Keratinocyte (primary cell): ENCODE results near the gene MOB1B. TPM values are rescaled to one million over a fixed set of nuclear protein-coding genes. Genes with fewer than 3 reads are reported as not detected.

Source experiments
- DNase-seq: peaks from one replicate; pipeline ENCODE4 v3.0.0-alpha.2; 2011; ENCODE audit warnings: low read depth, missing footprints, low spot score
- FAIRE-seq: peaks from 2 replicates; lab custom pipeline; 2011; peaks lifted over from hg19 to GRCh38; lab: Jason Lieb, UNC
- H2AFZ ChIP-seq: 2 replicates; pipeline ENCODE4 v1.6.0; 2012; ENCODE audit warnings: low read length, control low read depth, inconsistent platforms; ENCODE audit not compliant: control insufficient read depth
- H3K27ac ChIP-seq: 2 replicates; pipeline ENCODE4 v1.5.1; 2011; ENCODE audit warnings: low read length; ENCODE audit not compliant: control insufficient read depth, insufficient read depth
- H3K27me3 ChIP-seq: 3 replicates; pipeline ENCODE4 v1.6.0; 2011; ENCODE audit warnings: low read length; ENCODE audit not compliant: control insufficient read depth, insufficient read depth; ENCODE audit errors: extremely low read depth
- H3K36me3 ChIP-seq, 2 experiments: 2 replicates in 1 of 2; 3 replicates in 1 of 2; pipeline ENCODE4 v1.5.1; 2011; ENCODE audit warnings: low read length in 2 of 2, mild to moderate bottlenecking in 1 of 2; ENCODE audit not compliant: control insufficient read depth in 2 of 2, insufficient read depth in 2 of 2; ENCODE audit errors: extremely low read depth in 1 of 2
- H3K4me1 ChIP-seq: 3 replicates; pipeline ENCODE4 v1.5.1; 2011; ENCODE audit warnings: low read length; ENCODE audit not compliant: control insufficient read depth, insufficient read depth; ENCODE audit errors: extremely low read depth
- H3K4me2 ChIP-seq: 3 replicates; pipeline ENCODE4 v1.6.0; 2011; ENCODE audit warnings: low read depth, low read length; ENCODE audit not compliant: control insufficient read depth, insufficient read depth; ENCODE audit errors: extremely low read depth
- H3K4me3 ChIP-seq, 3 experiments: fragments of 200-600 bp in 1 of 3; sonication (generic) in 1 of 3; 2 replicates in 2 of 3; 3 replicates in 1 of 3; pipeline ENCODE4 v1.5.1; 2011 to 2016; ENCODE audit warnings: low read length in 3 of 3, mild to moderate bottlenecking in 3 of 3, control low read depth in 2 of 3, inconsistent platforms in 1 of 3, low read depth in 1 of 3, mixed read lengths in 1 of 3, mixed run types in 1 of 3, moderate library complexity in 1 of 3; ENCODE audit not compliant: control insufficient read depth in 2 of 3, insufficient read depth in 2 of 3; ENCODE audit errors: extremely low read depth in 1 of 3
- H3K79me2 ChIP-seq: 2 replicates; pipeline ENCODE4 v1.6.0; 2012; ENCODE audit warnings: low read length; ENCODE audit not compliant: control insufficient read depth, insufficient read depth
- H3K9ac ChIP-seq: 3 replicates; pipeline ENCODE4 v1.6.0; 2011; ENCODE audit warnings: low read length; ENCODE audit not compliant: control insufficient read depth, insufficient read depth; ENCODE audit errors: extremely low read depth
- H3K9me1 ChIP-seq: 3 replicates; pipeline ENCODE4 v1.6.0; 2011; ENCODE audit warnings: low read length; ENCODE audit not compliant: control insufficient read depth, insufficient read depth; ENCODE audit errors: extremely low read depth
- H3K9me3 ChIP-seq: 2 replicates; pipeline ENCODE4 v1.5.1; 2012; ENCODE audit warnings: low read depth, low read length; ENCODE audit not compliant: control insufficient read depth
- H4K20me1 ChIP-seq: 3 replicates; pipeline ENCODE4 v1.6.0; 2011; ENCODE audit warnings: low read length; ENCODE audit not compliant: control insufficient read depth, insufficient read depth; ENCODE audit errors: extremely low read depth
- EZH2 ChIP-seq: IDR thresholded peaks from one replicate; pipeline ENCODE4 v1.6.1; 2012; ENCODE audit warnings: inconsistent platforms, mild to moderate bottlenecking, low read length, moderate library complexity
- dilution Hi-C: fragments of 300-500 bp; cut with MboI; formaldehyde crosslinking; loops from one replicate; pipeline ENCODE4 v1.7.0; 2020; ENCODE audit warnings: low sequenced_read_pairs; ENCODE audit not compliant: extremely low pct_ligation_motif_present
- polyA plus RNA-seq, 5 experiments: library from polyadenylated mRNA; depleted of rRNA in 3 of 5; stranded (reverse) in 3 of 5; stranded (forward) in 1 of 5; unstranded in 1 of 5; fragments of >200 nt; gene quantifications; 1 replicate in 1 of 5; 2 replicates in 3 of 5; 3 replicates in 1 of 5; pipeline versions ENCODE4 v1.2.1 to v1.2.3, GENCODE V29; 2011 to 2012; ENCODE audit warnings: missing spikeins in 2 of 5, low read depth in 1 of 5, low replicate concordance in 1 of 5
- TF ChIP-seq, protein P1 (sequence below), 3 experiments: IDR thresholded peaks in 1 of 3; conservative IDR thresholded peaks in 1 of 3; optimal IDR thresholded peaks in 1 of 3; 2 replicates in 2 of 3; 3 replicates in 1 of 3; pipeline versions ENCODE3 to v1.5.1; 2011; ENCODE audit warnings: low read length in 3 of 3, mild to moderate bottlenecking in 3 of 3, moderate library complexity in 2 of 3, control low read depth in 1 of 3, inconsistent platforms in 1 of 3; ENCODE audit not compliant: insufficient read depth in 2 of 3; ENCODE audit errors: extremely low read depth in 1 of 3

MOB1B gene
- polyA plus RNA-seq, 1 donor (not counting 4 experiments of a cell fraction or from before 2014, with no cell fraction given), result 15.6 TPM

DNA sequence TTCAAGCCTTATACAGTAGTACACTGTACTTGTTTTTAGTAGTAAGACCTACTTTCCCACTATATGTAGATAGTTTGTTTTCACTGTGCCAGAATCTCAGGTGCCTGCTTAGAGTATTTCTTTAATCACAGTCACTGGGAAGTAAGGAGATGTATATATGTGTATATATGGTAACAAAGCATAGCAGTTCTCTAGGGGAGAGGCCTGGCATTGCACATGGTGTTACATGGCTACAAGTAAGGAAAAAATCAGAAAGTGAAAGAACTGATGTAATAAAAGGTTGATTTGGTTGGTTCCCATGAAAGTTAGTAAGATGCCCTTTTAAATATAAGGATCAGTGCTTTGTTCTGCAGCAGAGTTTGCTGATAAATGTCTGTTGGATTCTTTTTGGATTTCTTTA, 81.9 kb downstream of the MOB1B start:
- Histone ChIP-seq H3K4me2 (no peak overlapping the region), H3K4me1 (no peaks in the 10 kb centered on the region), H3K27ac (no peak overlapping the region), H4K20me1 (no peaks in the 10 kb centered on the region), H3K9me1 (no peaks in the 10 kb centered on the region), H3K9me3 (no peaks in the 10 kb centered on the region), H3K9ac (no peak overlapping the region), H3K79me2 (no peaks in the 10 kb centered on the region), H3K36me3 (no peaks in the 10 kb centered on the region), H3K27me3 (no peaks in the 10 kb centered on the region), H3K4me3 (no peak overlapping the region), H2AFZ (no peak overlapping the region)
- TF ChIP-seq EZH2, result no peak
- TF ChIP-seq, protein P1, sequence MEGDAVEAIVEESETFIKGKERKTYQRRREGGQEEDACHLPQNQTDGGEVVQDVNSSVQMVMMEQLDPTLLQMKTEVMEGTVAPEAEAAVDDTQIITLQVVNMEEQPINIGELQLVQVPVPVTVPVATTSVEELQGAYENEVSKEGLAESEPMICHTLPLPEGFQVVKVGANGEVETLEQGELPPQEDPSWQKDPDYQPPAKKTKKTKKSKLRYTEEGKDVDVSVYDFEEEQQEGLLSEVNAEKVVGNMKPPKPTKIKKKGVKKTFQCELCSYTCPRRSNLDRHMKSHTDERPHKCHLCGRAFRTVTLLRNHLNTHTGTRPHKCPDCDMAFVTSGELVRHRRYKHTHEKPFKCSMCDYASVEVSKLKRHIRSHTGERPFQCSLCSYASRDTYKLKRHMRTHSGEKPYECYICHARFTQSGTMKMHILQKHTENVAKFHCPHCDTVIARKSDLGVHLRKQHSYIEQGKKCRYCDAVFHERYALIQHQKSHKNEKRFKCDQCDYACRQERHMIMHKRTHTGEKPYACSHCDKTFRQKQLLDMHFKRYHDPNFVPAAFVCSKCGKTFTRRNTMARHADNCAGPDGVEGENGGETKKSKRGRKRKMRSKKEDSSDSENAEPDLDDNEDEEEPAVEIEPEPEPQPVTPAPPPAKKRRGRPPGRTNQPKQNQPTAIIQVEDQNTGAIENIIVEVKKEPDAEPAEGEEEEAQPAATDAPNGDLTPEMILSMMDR (optimal IDR thresholded peaks at IDR 0.05 in 1 of 3, IDR thresholded peaks at IDR 0.05 in 1 of 3, conservative IDR thresholded peaks at IDR 0.05 in 1 of 3; ENCODE audit: extremely low read depth in 1 of 3, insufficient read depth in 2 of 3, low read length in 3 of 3), result no peak
- dilution Hi-C loops, result no loop called here
- no peak for DNase-seq
- no peak for FAIRE-seq

DNA sequence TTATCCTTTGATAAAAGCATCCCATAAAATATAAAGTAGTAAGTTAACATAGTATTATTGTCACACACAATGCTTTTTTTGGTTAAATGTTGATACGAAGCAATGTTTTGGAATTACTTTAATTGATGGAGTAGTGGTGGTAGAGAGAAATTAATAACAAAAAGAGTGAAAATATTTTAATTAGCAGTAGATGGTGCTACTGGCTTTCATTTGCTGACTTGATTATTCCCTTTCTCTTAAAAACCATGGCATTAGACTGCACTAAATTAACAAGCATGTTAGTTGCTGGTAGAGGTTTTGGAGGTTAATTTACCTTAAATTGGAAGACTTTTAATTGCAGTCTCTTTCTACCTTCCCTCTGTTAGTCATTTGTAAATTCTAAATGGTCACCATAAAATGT, 82.4 kb downstream of the MOB1B start:
- H3K27me3 ChIP-seq, result no peaks in the 10 kb centered on the region
- no peak overlapping the region for H2AFZ ChIP-seq
- no peak overlapping the region for H3K4me2 ChIP-seq
- H3K4me1 ChIP-seq, result no peaks in the 10 kb centered on the region
- H3K36me3 ChIP-seq, result no peaks in the 10 kb centered on the region
- no peak for FAIRE-seq
- no peak overlapping the region for H3K4me3 ChIP-seq
- H3K9me1 ChIP-seq, result no peaks in the 10 kb centered on the region
- H3K79me2 ChIP-seq, result no peaks in the 10 kb centered on the region
- no peak for DNase-seq
- H3K9ac ChIP-seq, result no peak overlapping the region
- no peak overlapping the region for H3K27ac ChIP-seq
- no peaks in the 10 kb centered on the region for H4K20me1 ChIP-seq
- no peaks in the 10 kb centered on the region for H3K9me3 ChIP-seq
- dilution Hi-C loops, result no loop called here
- TF ChIP-seq EZH2, result no peak
- TF ChIP-seq, protein P1 (optimal IDR thresholded peaks at IDR 0.05 in 1 of 3, IDR thresholded peaks at IDR 0.05 in 1 of 3, conservative IDR thresholded peaks at IDR 0.05 in 1 of 3; ENCODE audit: extremely low read depth in 1 of 3, insufficient read depth in 2 of 3, low read length in 3 of 3), result no peak
